ENCODE data around the gene TAF1B. TPM values are rescaled to one million over a fixed set of nuclear protein-coding genes. Genes with fewer than 3 reads are reported as not detected.

TAF1B gene
- total RNA-seq, 1 experiment from 2014 or later, result 29.9 TPM

- H3K4me1 Mint-ChIP-seq, result peaks cover 13 to 22% of the 10 kb centered on the region in 2 experiments
- H3K27ac ChIP-seq (ENCODE audit: insufficient read length, low read depth, low read length), result no peak overlapping the region
- no peak overlapping the region for H3K56ac ChIP-seq (ENCODE audit: insufficient read length, low read depth, low read length)
- no peak overlapping the region for H2AFZ ChIP-seq (ENCODE audit: low read length)
- H2BK12ac ChIP-seq (ENCODE audit: insufficient read length, low read depth, low read length), result no peak overlapping the region
- H3K18ac ChIP-seq (ENCODE audit: insufficient read length, low read depth, low read length), result no peak overlapping the region
- DNase-seq, result no peak
- H3K27ac Mint-ChIP-seq, result peak overlapping the region in 1 of 3 experiments; percentile 52; a peak in 1 of 7 replicates
- no CpG with 5 or more reads among the region's 5 CpGs for WGBS (ENCODE audit: extremely low coverage, insufficient read length, low lambda C conversion rate)
- no peak overlapping the region for H4K91ac ChIP-seq (ENCODE audit: insufficient read length, low read depth, low read length)
- no peaks in the 10 kb centered on the region for H3K36me3 Mint-ChIP-seq (ENCODE audit: insufficient read depth in 1 of 3, low read depth in 3 of 3)
- H3K23ac ChIP-seq (ENCODE audit: insufficient read length, low read depth, low read length), result no peak overlapping the region
- H3K27me3 Mint-ChIP-seq (ENCODE audit: low read depth), result no peaks in the 10 kb centered on the region; the same call in 1 of the 2 replicates
- no peak overlapping the region for H4K8ac ChIP-seq (replicated peaks; ENCODE audit: insufficient read length, low read depth, low read length)
- no peak overlapping the region for H2BK20ac ChIP-seq (ENCODE audit: low read depth, low read length, poor library complexity, severe bottlenecking)
- no peak overlapping the region for H3K9ac ChIP-seq (ENCODE audit: extremely low read depth, insufficient read length, low read length)
- H2BK15ac ChIP-seq (ENCODE audit: low read depth, low read length), result no peak overlapping the region
- no peak overlapping the region for H2BK5ac ChIP-seq (ENCODE audit: insufficient read length, low read length)
- no peaks in the 10 kb centered on the region for H3K9me3 Mint-ChIP-seq
- no peak overlapping the region for H2AK5ac ChIP-seq (ENCODE audit: insufficient read length, low read length)
- no peaks in the 10 kb centered on the region for H3K27me3 ChIP-seq (ENCODE audit: insufficient read depth, low read length)
- H2BK120ac ChIP-seq (ENCODE audit: low read depth, low read length, poor library complexity, severe bottlenecking), result no peak overlapping the region
- no peak overlapping the region for H4K5ac ChIP-seq (ENCODE audit: insufficient read length, low read depth, low read length)
- H3K4ac ChIP-seq (ENCODE audit: low read depth, low read length), result no peak overlapping the region
- no peak overlapping the region for H3K14ac ChIP-seq (ENCODE audit: insufficient read depth, low read length)
- H3K9me3 ChIP-seq (ENCODE audit: control insufficient read depth, low read depth, low read length), result no peaks in the 10 kb centered on the region
- no peak overlapping the region for H3K4me3 Mint-ChIP-seq
- no peaks in the 10 kb centered on the region for H3K79me1 ChIP-seq (ENCODE audit: insufficient read depth, low read depth, low read length, poor library complexity, severe bottlenecking)
- H3K4me2 ChIP-seq (ENCODE audit: insufficient read depth, insufficient read length, low read length), result no peak overlapping the region
- no peaks in the 10 kb centered on the region for H4K20me1 ChIP-seq (ENCODE audit: control insufficient read depth, insufficient read depth, insufficient read length)
- no peaks in the 10 kb centered on the region for H3K79me2 ChIP-seq (ENCODE audit: insufficient read depth, low read length)
- no peak for TF ChIP-seq CTCF (conservative IDR thresholded peaks at IDR 0.05)
- no peak overlapping the region for H3T11ph ChIP-seq (ENCODE audit: low read length)
- H3K23me2 ChIP-seq (ENCODE audit: insufficient read length, low read depth, low read length, poor library complexity, severe bottlenecking), result no peaks in the 10 kb centered on the region
- no peaks in the 10 kb centered on the region for H3K4me1 ChIP-seq (ENCODE audit: insufficient read depth, low read length)
Observed at GRCh38 chr2:9824956-9825720, 18.1 kb upstream of the TAF1B start.
